Calu3 (cell line): ENCODE measurements around the gene KIF17. TPM values are rescaled to one million over a fixed set of nuclear protein-coding genes. Genes with fewer than 3 reads are reported as not detected.

Experiments used
- BruUV-seq: library from RNA; stranded (reverse); fragments of 400-500 nt; replicated peaks from 2 replicates; lab custom pipeline; 2021; lab: Mats Ljungman, UMichigan
- CTCF ChIA-PET: fragments of 300-600 bp; sonication (Branson Sonifier 250); formaldehyde crosslinking; loops from one replicate; lab custom pipeline; 2022; ENCODE audit warnings: antibody characterized with exemption; lab: Charles Lee
- DNase-seq: peaks from one replicate; pipeline ENCODE4 v3.0.0; 2022
- H3K27ac Mint-ChIP-seq: one replicate; pipeline ENCODE4 v1.8.0; 2022; ENCODE audit warnings: mixed read lengths; ENCODE audit not compliant: unreplicated experiment
- H3K27me3 Mint-ChIP-seq: one replicate; pipeline ENCODE4 v1.8.0; 2022; ENCODE audit warnings: mixed read lengths; ENCODE audit not compliant: unreplicated experiment
- H3K36me3 Mint-ChIP-seq: one replicate; pipeline ENCODE4 v1.8.0; 2022; ENCODE audit warnings: mild to moderate bottlenecking, moderate library complexity, mixed read lengths; ENCODE audit not compliant: insufficient read depth, unreplicated experiment
- H3K4me1 Mint-ChIP-seq: one replicate; pipeline ENCODE4 v1.8.0; 2022; ENCODE audit warnings: mild to moderate bottlenecking, low read depth, mixed read lengths; ENCODE audit not compliant: unreplicated experiment
- H3K4me3 Mint-ChIP-seq: one replicate; pipeline ENCODE4 v1.8.0; 2022; ENCODE audit warnings: mild to moderate bottlenecking, low read depth, moderate library complexity, mixed read lengths; ENCODE audit not compliant: unreplicated experiment
- H3K9me3 Mint-ChIP-seq: one replicate; pipeline ENCODE4 v1.8.0; 2022; ENCODE audit warnings: low read depth, mixed read lengths; ENCODE audit not compliant: unreplicated experiment
- CTCF ChIP-seq: fragments of 200-600 bp; IDR thresholded peaks from one replicate; pipeline ENCODE4 v1.8.0; 2022; ENCODE audit warnings: antibody characterized with exemption; ENCODE audit not compliant: unreplicated experiment
- intact Hi-C: fragments of 100-400 bp; cut with micrococcal nuclease; formaldehyde crosslinking; loops from one replicate; pipeline ENCODE4 v1.10.0; 2022; ENCODE audit not compliant: unreplicated experiment
- total RNA-seq: library from RNA; stranded (reverse); gene quantifications from 2 replicates; pipeline ENCODE4 v1.2.3, GENCODE V29; 2022

The KIF17 gene
- total RNA-seq, 1 experiment from 2014 or later = not detected

- Mint-ChIP-seq H3K4me1 (peaks cover 6% of the 10 kb centered on the region), H3K27me3 (peaks cover 27% of the 10 kb centered on the region), H3K36me3 (peaks cover 21% of the 10 kb centered on the region), H3K9me3 (no peaks in the 10 kb centered on the region), H3K27ac (peak overlapping the region; percentile 81), H3K4me3 (peak overlapping the region; percentile 88)
- TF ChIP-seq CTCF = no peak
- peak; percentile 66 for DNase-seq
- CTCF ChIA-PET = interaction anchor here (1.0 to 2.4 kb wide), 2 partner anchors 14 to 35 kb away, joined by 4 to 11 read pairs; partner anchors contain the start of gene KIF17
- intact Hi-C loops = loop anchor here (5.0 kb wide), 1 partner anchor 35 kb away; no protein-coding TSS in a partner anchor
- BruUV-seq = no TSS peak
These were observed 14.3 kb upstream of the KIF17 start for GRCh38 chr1:20732071-20732587.

- BruUV-seq = no TSS peak
- CTCF ChIA-PET = interaction anchor here (1.0 kb wide), 1 partner anchor 13 kb away, joined by 4 read pairs; the partner anchor contains the start of gene KIF17
- Mint-ChIP-seq H3K4me1 (peaks cover 6% of the 10 kb centered on the region), H3K27me3 (peaks cover 27% of the 10 kb centered on the region), H3K4me3 (peak overlapping the region; percentile 88), H3K36me3 (peaks cover 21% of the 10 kb centered on the region), H3K9me3 (no peaks in the 10 kb centered on the region), H3K27ac (no peak overlapping the region)
- TF ChIP-seq CTCF = no peak
- intact Hi-C loops = loop anchor here (5.0 kb wide), 1 partner anchor 34 kb away; no protein-coding TSS in a partner anchor
- no peak for DNase-seq
These were observed 13.5 kb upstream of the KIF17 start for GRCh38 chr1:20731057-20731991.

- no peak for TF ChIP-seq CTCF
- H3K4me3 Mint-ChIP-seq = peak overlapping the region; percentile 88
- no TSS peak for BruUV-seq
- CTCF ChIA-PET = interaction anchor here (0.7 kb wide), 1 partner anchor 23 kb away, joined by 3 read pairs; no protein-coding TSS in a partner anchor
- H3K27me3 Mint-ChIP-seq = peaks cover 27% of the 10 kb centered on the region
- DNase-seq = no peak
- intact Hi-C loops = loop anchor here (5.0 kb wide), 1 partner anchor 33 kb away; no protein-coding TSS in a partner anchor
- H3K9me3 Mint-ChIP-seq = no peaks in the 10 kb centered on the region
- H3K36me3 Mint-ChIP-seq = peaks cover 21% of the 10 kb centered on the region
- peaks cover 6% of the 10 kb centered on the region for H3K4me1 Mint-ChIP-seq
- no peak overlapping the region for H3K27ac Mint-ChIP-seq
These were observed 12.9 kb upstream of the KIF17 start for GRCh38 chr1:20730690-20731056.

- CTCF ChIA-PET = interaction anchor here (0.7 kb wide), 1 partner anchor 23 kb away, joined by 3 read pairs; no protein-coding TSS in a partner anchor
- H3K9me3 Mint-ChIP-seq = no peaks in the 10 kb centered on the region
- no peak overlapping the region for H3K4me3 Mint-ChIP-seq
- peaks cover 27% of the 10 kb centered on the region for H3K27me3 Mint-ChIP-seq
- peaks cover 6% of the 10 kb centered on the region for H3K4me1 Mint-ChIP-seq
- BruUV-seq = no TSS peak
- intact Hi-C loops = loop anchor here (5.0 kb wide), 1 partner anchor 33 kb away; no protein-coding TSS in a partner anchor
- H3K36me3 Mint-ChIP-seq = peaks cover 21% of the 10 kb centered on the region
- no peak overlapping the region for H3K27ac Mint-ChIP-seq
- no peak for DNase-seq
- TF ChIP-seq CTCF = no peak
These were observed 12.3 kb upstream of the KIF17 start for GRCh38 chr1:20729990-20730689.
